ENCODE measurements around the gene C11orf21. TPM values are rescaled to one million over a fixed set of nuclear protein-coding genes. Genes with fewer than 3 reads are reported as not detected.

The C11orf21 gene
- total RNA-seq, 6 donors from 2014 or later = 2.3 to 20.3 (median 9.5) TPM

DNA sequence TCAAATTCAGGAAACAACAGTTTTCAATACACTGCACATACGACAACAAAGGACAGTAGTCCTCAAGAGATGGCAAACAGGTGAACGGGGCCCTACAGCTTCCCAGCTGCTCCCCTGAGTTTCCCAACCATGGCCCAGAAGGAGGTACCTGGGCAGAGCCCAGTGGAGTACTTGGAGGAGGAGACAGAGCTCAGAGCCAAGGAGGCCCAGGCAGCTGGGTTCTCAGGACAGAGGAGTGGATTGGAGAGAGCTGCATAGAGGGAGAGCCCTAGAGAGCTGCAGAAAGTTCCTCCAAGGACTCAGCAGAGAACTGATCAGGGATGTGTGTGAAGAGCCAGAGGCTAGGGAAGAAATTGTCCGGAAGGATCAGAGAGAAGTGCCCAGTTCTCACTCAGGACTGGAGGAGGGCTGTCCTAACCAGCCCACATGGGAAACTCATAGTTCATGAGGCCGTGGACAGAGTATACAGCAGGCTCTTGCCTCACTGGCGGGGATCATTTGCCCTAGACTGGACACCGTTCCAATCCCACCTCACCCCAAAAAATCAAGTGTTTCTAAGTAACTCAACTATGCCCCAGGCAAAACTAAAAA, 23.7 kb downstream of the C11orf21 start:
- whole genome bisulfite sequencing, 2 donors = 83 to 84% methylated on average over 5 to 6 of the region's 6 CpGs
- no peak overlapping the region for H3K27ac ChIP-seq
- ATAC-seq (ENCODE audit: low FRiP score in 2 of 2) = no peak

DNA sequence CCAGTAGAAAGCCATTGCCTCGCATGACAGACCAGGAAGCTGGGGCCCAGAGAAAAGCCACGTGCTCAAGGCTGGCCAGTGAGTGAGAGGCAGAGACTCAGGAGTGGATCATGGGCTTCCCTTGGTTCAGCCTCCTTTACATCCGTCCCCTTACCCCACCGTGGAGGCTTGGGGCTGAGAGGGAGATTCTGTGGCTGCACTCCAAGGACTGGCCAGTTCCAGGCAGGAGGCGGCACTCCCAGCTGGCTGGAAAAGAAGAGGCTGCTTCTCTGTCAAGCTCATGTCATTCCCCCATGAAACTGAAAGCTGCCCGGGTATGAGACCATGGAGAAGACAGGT, 24.7 kb downstream of the C11orf21 start:
- no peak for TF ChIP-seq POLR2A (IDR thresholded peaks at IDR 0.05)
- TF ChIP-seq, protein P1, sequence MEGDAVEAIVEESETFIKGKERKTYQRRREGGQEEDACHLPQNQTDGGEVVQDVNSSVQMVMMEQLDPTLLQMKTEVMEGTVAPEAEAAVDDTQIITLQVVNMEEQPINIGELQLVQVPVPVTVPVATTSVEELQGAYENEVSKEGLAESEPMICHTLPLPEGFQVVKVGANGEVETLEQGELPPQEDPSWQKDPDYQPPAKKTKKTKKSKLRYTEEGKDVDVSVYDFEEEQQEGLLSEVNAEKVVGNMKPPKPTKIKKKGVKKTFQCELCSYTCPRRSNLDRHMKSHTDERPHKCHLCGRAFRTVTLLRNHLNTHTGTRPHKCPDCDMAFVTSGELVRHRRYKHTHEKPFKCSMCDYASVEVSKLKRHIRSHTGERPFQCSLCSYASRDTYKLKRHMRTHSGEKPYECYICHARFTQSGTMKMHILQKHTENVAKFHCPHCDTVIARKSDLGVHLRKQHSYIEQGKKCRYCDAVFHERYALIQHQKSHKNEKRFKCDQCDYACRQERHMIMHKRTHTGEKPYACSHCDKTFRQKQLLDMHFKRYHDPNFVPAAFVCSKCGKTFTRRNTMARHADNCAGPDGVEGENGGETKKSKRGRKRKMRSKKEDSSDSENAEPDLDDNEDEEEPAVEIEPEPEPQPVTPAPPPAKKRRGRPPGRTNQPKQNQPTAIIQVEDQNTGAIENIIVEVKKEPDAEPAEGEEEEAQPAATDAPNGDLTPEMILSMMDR (IDR thresholded peaks at IDR 0.05) = no peak
- TF ChIP-seq EP300 (IDR thresholded peaks at IDR 0.05) = no peak
- TF ChIP-seq POLR2AphosphoS5 (IDR thresholded peaks at IDR 0.05) = no peak
- Histone ChIP-seq H3K27ac (no peak overlapping the region), H3K4me3 (no peak overlapping the region), H3K4me1 (no peaks in the 10 kb centered on the region), H3K27me3 (no peaks in the 10 kb centered on the region), H3K36me3 (no peaks in the 10 kb centered on the region), H3K9me3 (peaks cover 0 to 7% (median 0%) of the 10 kb centered on the region in 4 donors)
- no peak for ATAC-seq (ENCODE audit: low FRiP score in 2 of 2)
- 68 to 74% methylated on average over 4 to 6 of the region's 6 CpGs for WGBS, 2 donors
- DNase-seq = no peak

More for the DNA sequence above, 23.7 kb downstream of the C11orf21 start:
- H3K4me1 ChIP-seq = no peaks in the 10 kb centered on the region
- DNase-seq = no peak
- TF ChIP-seq POLR2AphosphoS5 (IDR thresholded peaks at IDR 0.05) = no peak
- TF ChIP-seq POLR2A (IDR thresholded peaks at IDR 0.05) = no peak
- TF ChIP-seq EP300 (IDR thresholded peaks at IDR 0.05) = no peak
- TF ChIP-seq, protein P1 (IDR thresholded peaks at IDR 0.05) = no peak
- no peaks in the 10 kb centered on the region for H3K36me3 ChIP-seq
- no peak overlapping the region for H3K4me3 ChIP-seq
- peaks cover 0 to 12% (median 0%) of the 10 kb centered on the region in 4 donors for H3K9me3 ChIP-seq
- H3K27me3 ChIP-seq = no peaks in the 10 kb centered on the region

DNA sequence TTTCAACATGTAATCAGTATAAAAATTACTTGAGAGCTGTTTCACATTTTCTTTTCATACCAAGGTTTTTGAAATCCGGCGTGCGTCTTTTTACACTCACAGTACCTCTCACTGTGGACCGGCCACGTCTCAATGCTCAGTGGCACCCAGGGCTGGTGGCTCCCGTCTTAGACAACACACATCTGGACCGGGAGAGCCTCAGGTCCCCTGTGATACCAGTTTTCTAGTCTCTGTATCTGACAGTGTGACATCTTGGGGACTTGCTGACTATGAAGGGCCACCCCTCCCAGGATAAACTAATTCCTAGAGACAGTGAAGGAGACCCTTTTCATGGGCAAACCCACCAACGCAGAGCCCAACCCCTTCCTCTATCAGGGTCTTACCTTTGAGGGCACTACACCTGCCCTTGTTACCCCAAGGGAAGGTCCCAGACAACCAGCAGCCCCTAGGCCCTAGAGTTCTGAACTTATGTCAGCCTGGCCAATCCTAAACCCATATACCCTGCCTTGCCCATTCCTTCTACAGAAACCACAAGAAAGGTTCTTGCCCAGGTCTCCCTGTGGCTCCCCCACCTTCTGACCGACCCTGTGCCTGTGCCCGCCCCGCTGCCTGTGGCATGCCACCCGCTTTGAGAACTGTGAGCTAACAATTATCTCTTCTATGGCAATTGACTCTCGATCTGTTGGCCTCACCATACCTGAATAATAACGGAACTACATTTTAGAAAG, 25.3 kb downstream of the C11orf21 start:
- ATAC-seq (ENCODE audit: low FRiP score in 2 of 2) (no peak), DNase-seq (peak in 1 of 2 donors; percentile 49)
- Histone ChIP-seq H3K4me1 (peaks cover 0 to under 1% (median 0%) of the 10 kb centered on the region in 4 donors), H3K9me3 (peaks cover 0 to 7% (median 0%) of the 10 kb centered on the region in 4 donors), H3K27me3 (peaks cover 0 to 4% (median under 1%) of the 10 kb centered on the region in 4 donors), H3K4me3 (no peak overlapping the region), H3K36me3 (no peaks in the 10 kb centered on the region), H3K27ac (no peak overlapping the region)
- WGBS, 2 donors = 87 to 96% methylated on average over 14 of the region's 14 CpGs
- TF ChIP-seq, protein P1 (IDR thresholded peaks at IDR 0.05) = no peak
- TF ChIP-seq POLR2AphosphoS5 (IDR thresholded peaks at IDR 0.05) (no peak), POLR2A (IDR thresholded peaks at IDR 0.05) (no peak), EP300 (IDR thresholded peaks at IDR 0.05) (no peak)

DNA sequence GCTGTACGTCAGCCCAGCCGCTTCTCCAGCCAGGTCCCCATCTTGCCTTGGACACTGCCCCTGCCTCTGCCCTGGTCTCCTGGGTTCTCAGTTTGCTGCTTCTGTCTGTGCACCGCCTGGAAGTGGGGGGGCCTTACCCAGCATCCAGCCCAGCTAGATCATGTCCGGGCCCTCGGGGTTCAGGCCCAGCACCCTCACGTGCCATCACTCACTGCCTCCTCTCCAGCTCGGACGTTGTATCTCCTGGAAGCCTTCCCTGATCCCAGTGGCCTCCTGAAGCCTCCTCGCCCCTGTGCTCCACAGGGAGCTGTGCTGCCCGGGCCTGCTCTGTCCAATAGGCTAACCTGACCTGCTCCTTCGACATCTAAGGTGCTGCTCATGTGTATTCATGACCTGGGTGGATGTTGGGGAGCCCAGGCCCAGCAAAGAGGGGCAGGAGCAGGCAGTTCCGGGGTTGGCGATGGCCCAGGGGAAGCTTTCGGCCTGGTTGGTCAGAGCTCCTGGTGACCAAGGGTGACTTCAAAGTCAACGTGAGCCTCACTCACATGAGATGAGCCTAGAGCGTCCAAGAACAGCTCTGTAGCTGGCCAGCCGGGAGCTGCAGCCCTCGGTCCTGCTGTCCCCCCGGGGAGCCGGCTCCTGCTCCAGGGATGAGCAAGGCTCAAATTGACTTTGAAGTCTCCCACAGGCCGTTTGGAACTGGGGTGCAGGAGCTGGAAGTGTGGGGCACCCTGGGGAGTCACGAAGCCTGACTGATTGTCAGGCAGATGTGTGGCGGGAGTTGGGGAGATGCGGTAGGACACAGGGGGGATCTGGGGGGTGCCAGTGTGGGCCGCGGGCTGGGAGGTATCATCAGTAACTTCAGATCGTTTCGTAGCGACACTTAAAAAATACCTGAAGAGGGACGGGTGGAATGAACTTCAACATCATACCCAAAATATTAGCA, 26.1 kb downstream of the C11orf21 start:
- Histone ChIP-seq H3K36me3 (no peaks in the 10 kb centered on the region), H3K27ac (no peak overlapping the region), H3K9me3 (peaks cover 0 to 7% (median 0%) of the 10 kb centered on the region in 4 donors), H3K27me3 (peaks cover 0 to 12% (median 4%) of the 10 kb centered on the region in 4 donors), H3K4me1 (peaks cover 5 to 8% (median 7%) of the 10 kb centered on the region in 4 donors), H3K4me3 (no peak overlapping the region)
- ATAC-seq (ENCODE audit: low FRiP score in 2 of 2) = no peak
- no peak for DNase-seq
- TF ChIP-seq POLR2A (IDR thresholded peaks at IDR 0.05) (no peak), POLR2AphosphoS5 (IDR thresholded peaks at IDR 0.05) (no peak), EP300 (IDR thresholded peaks at IDR 0.05) (no peak)
- TF ChIP-seq, protein P1 (IDR thresholded peaks at IDR 0.05) = no peak
- WGBS, 2 donors = 91 to 94% methylated on average over 26 to 29 of the region's 30 CpGs

Measured in upper lobe of left lung (tissue), 6 donors.